Smooth muscle cell (in vitro differentiated cells): ENCODE data around the gene UNC93B1. TPM values are rescaled to one million over a fixed set of nuclear protein-coding genes. Genes with fewer than 3 reads are reported as not detected.
"Not testable (repeated sequence)": the region's sequence is repeated elsewhere in the genome, so short reads cannot be mapped to it uniquely, and the experiment has no call there.

Source experiments
- DNase-seq: peaks from one replicate; lab custom pipeline; 2025; ENCODE audit not compliant: unreplicated experiment; lab: John Stamatoyannopoulos, UW
- H2AFZ ChIP-seq: fragments of 200-600 bp; sonication (generic); 2 replicates; pipeline ENCODE4 v1.6.0; 2016; ENCODE audit warnings: antibody characterized with exemption, low read depth, mild to moderate bottlenecking
- H3F3A ChIP-seq: fragments of 200-600 bp; sonication (generic); 2 replicates; pipeline ENCODE4 v1.6.0; 2017; ENCODE audit warnings: antibody characterized with exemption, low read depth
- H3K27ac ChIP-seq: fragments of 200-600 bp; sonication (generic); 2 replicates; pipeline ENCODE4 v1.5.1; 2016; ENCODE audit warnings: low read depth, mild to moderate bottlenecking
- H3K27me3 ChIP-seq: fragments of 200-600 bp; sonication (generic); 2 replicates; pipeline ENCODE4 v1.6.1; 2016; ENCODE audit warnings: low read depth, mild to moderate bottlenecking
- H3K36me3 ChIP-seq: fragments of 200-600 bp; sonication (generic); 2 replicates; pipeline ENCODE4 v1.5.1; 2016; ENCODE audit warnings: low read depth
- H3K4me1 ChIP-seq: fragments of 200-600 bp; sonication (generic); 2 replicates; pipeline ENCODE4 v1.5.1; 2016; ENCODE audit warnings: low read depth
- H3K4me2 ChIP-seq: fragments of 200-600 bp; sonication (generic); 2 replicates; pipeline ENCODE4 v1.6.0; 2016; ENCODE audit warnings: mild to moderate bottlenecking
- H3K4me3 ChIP-seq: fragments of 200-600 bp; sonication (generic); 2 replicates; pipeline ENCODE4 v1.5.1; 2016; ENCODE audit warnings: mild to moderate bottlenecking
- H3K79me2 ChIP-seq: fragments of 200-600 bp; sonication (generic); 2 replicates; pipeline ENCODE4 v1.6.0; 2016; ENCODE audit warnings: low read depth, mild to moderate bottlenecking
- H3K9ac ChIP-seq: fragments of 200-600 bp; sonication (generic); 2 replicates; pipeline ENCODE4 v1.6.0; 2016; ENCODE audit warnings: low read depth
- H3K9me3 ChIP-seq: fragments of 200-600 bp; sonication (generic); replicated peaks from 2 replicates; pipeline ENCODE4 v1.5.1; 2016; ENCODE audit warnings: low read depth
- H4K20me1 ChIP-seq: fragments of 200-600 bp; sonication (generic); 2 replicates; pipeline ENCODE4 v1.6.0; 2016; ENCODE audit warnings: low read depth
- CTCF ChIP-seq: fragments of 200-600 bp; sonication (generic); IDR thresholded peaks from 2 replicates; pipeline ENCODE4 v1.5.1; 2017; ENCODE audit warnings: borderline replicate concordance, mild to moderate bottlenecking, antibody characterized with exemption; ENCODE audit not compliant: insufficient read depth, poor library complexity, severe bottlenecking
- WGBS: methylation state at CpG from one replicate; pipeline ENCODE4 v1.1.7; 2016; ENCODE audit warnings: low lambda C conversion rate; 5-methylcytosine and 5-hydroxymethylcytosine counted together
- polyA plus RNA-seq: library from polyadenylated mRNA; unstranded; fragments of >200 nt; fragmentation: Nextera tagmentation; extraction: Ambion mirVana; gene quantifications from 2 replicates; pipeline ENCODE4 v1.2.1, GENCODE V29; 2016
- total RNA-seq: library from RNA; depleted of rRNA; stranded (reverse); fragments of >200 nt; gene quantifications from 2 replicates; pipeline ENCODE4 v1.2.3, GENCODE V29; 2014

Gene UNC93B1
- total and polyA plus RNA-seq, 2 experiments from 2014 or later: 17.5 to 33.4 TPM

- Histone ChIP-seq H3K79me2 (no peaks in the 10 kb centered on the region), H3K9ac (no peak overlapping the region), H3K27ac (no peak overlapping the region), H3K36me3 (no peaks in the 10 kb centered on the region), H3K4me1 (no peaks in the 10 kb centered on the region), H3K4me2 (no peak overlapping the region), H4K20me1 (no peaks in the 10 kb centered on the region), H3K27me3 (no peaks in the 10 kb centered on the region), H3K9me3 (no peaks in the 10 kb centered on the region), H3F3A (no peaks in the 10 kb centered on the region), H3K4me3 (no peak overlapping the region), H2AFZ (no peak overlapping the region)
- 98% methylated on average over 29 of the region's 29 CpGs for WGBS
- TF ChIP-seq CTCF: no peak
- no peak for DNase-seq
Observed at GRCh38 chr11:67997475-67997921, 6.4 kb downstream of the UNC93B1 start.

- Histone ChIP-seq H3K9ac (no peak overlapping the region), H3K4me3 (no peak overlapping the region), H3K9me3 (no peaks in the 10 kb centered on the region), H3K36me3 (no peaks in the 10 kb centered on the region), H3K27ac (no peak overlapping the region), H3K4me2 (no peak overlapping the region), H3K79me2 (no peaks in the 10 kb centered on the region), H4K20me1 (no peaks in the 10 kb centered on the region), H3K27me3 (no peaks in the 10 kb centered on the region), H3K4me1 (no peaks in the 10 kb centered on the region), H2AFZ (no peak overlapping the region), H3F3A (no peaks in the 10 kb centered on the region)
- DNase-seq: no peak
- TF ChIP-seq CTCF: no peak
- WGBS: 54% methylated on average over 41 of the region's 41 CpGs
Observed at GRCh38 chr11:67996622-67997474, 7.0 kb downstream of the UNC93B1 start.

- H3K27ac ChIP-seq: no peak overlapping the region
Observed at GRCh38 chr11:67996051-67996450, 7.8 kb downstream of the UNC93B1 start.

GRCh38 chr11:67995579-67995978, 8.3 kb downstream of the UNC93B1 start:
- not testable (repeated sequence) for DNase-seq, H3K4me2 ChIP-seq

More at GRCh38 chr11:67996051-67996450, 7.8 kb downstream of the UNC93B1 start:
- Histone ChIP-seq H3K9ac (no peak overlapping the region), H3K4me3 (no peak overlapping the region), H2AFZ (no peak overlapping the region), H3K4me1 (no peaks in the 10 kb centered on the region), H3K4me2 (no peak overlapping the region), H3K36me3 (no peaks in the 10 kb centered on the region), H3K27me3 (peaks cover 4% of the 10 kb centered on the region), H3K9me3 (no peaks in the 10 kb centered on the region), H3K79me2 (no peaks in the 10 kb centered on the region), H3F3A (no peaks in the 10 kb centered on the region), H4K20me1 (no peaks in the 10 kb centered on the region)
- no peak for TF ChIP-seq CTCF
- no peak for DNase-seq
- 98% methylated on average over 6 of the region's 13 CpGs for WGBS

GRCh38 chr11:67995129-67995528, 8.8 kb downstream of the UNC93B1 start:
- not testable (repeated sequence) for H3K9me3 ChIP-seq, H3K79me2 ChIP-seq, H3F3A ChIP-seq, H3K36me3 ChIP-seq, DNase-seq, H3K4me3 ChIP-seq, H3K27ac ChIP-seq, H3K9ac ChIP-seq, H3K27me3 ChIP-seq, H3K4me1 ChIP-seq, H4K20me1 ChIP-seq, H3K4me2 ChIP-seq, H2AFZ ChIP-seq
- 100% methylated on average over 3 of the region's 3 CpGs for WGBS

More at GRCh38 chr11:67995579-67995978, 8.3 kb downstream of the UNC93B1 start:
- 92% methylated on average over 13 of the region's 14 CpGs for WGBS
- H3K4me1 ChIP-seq, H3F3A ChIP-seq, H4K20me1 ChIP-seq, H3K27me3 ChIP-seq, H3K27ac ChIP-seq, H3K4me3 ChIP-seq, H3K36me3 ChIP-seq, H3K9me3 ChIP-seq, H3K79me2 ChIP-seq, H3K9ac ChIP-seq, H2AFZ ChIP-seq: not testable (repeated sequence)

GRCh38 chr11:67994387-67994786, 9.5 kb downstream of the UNC93B1 start:
- H3K36me3 ChIP-seq, DNase-seq: not testable (repeated sequence)
- WGBS: 98% methylated on average over 5 of the region's 5 CpGs

More at GRCh38 chr11:67994387-67994786, 9.5 kb downstream of the UNC93B1 start:
- not testable (repeated sequence) for H3K79me2 ChIP-seq, H3K4me2 ChIP-seq, H4K20me1 ChIP-seq, H3F3A ChIP-seq, H2AFZ ChIP-seq, H3K27me3 ChIP-seq, H3K27ac ChIP-seq, H3K4me1 ChIP-seq, H3K9me3 ChIP-seq, H3K4me3 ChIP-seq, H3K9ac ChIP-seq
